Vagina (tissue), 2 donors: ENCODE data around the gene CDC45. TPM values are rescaled to one million over a fixed set of nuclear protein-coding genes. Genes with fewer than 3 reads are reported as not detected.
"Not testable (repeated sequence)": the region's sequence is repeated elsewhere in the genome, so short reads cannot be mapped to it uniquely, and the experiment has no call there.

ENCODE experiments used
- DNase-seq, 2 donors: peaks; one replicate each; pipeline ENCODE4 v3.0.0-alpha.2; 2017; ENCODE audit errors: extremely low spot score in 2 of 2
- H3K27ac ChIP-seq: fragments of 200-600 bp; sonication (generic); one replicate; pipeline ENCODE4 v1.5.1; 2019
- H3K27me3 ChIP-seq: fragments of 200-600 bp; sonication (generic); one replicate; pipeline ENCODE4 v1.5.1; 2019
- H3K36me3 ChIP-seq, 2 donors: fragments of 200-600 bp; sonication (generic); one replicate each; pipeline ENCODE4 v1.5.1; 2017 to 2019
- H3K4me1 ChIP-seq: fragments of 200-600 bp; sonication (generic); one replicate; pipeline ENCODE4 v1.5.1; 2019
- H3K4me3 ChIP-seq, 2 donors: fragments of 200-600 bp; sonication (generic); 1 replicate in 1 of 2; 2 replicates in 1 of 2; pipeline ENCODE4 v1.5.1; 2016 to 2019
- H3K9me3 ChIP-seq: fragments of 200-600 bp; sonication (generic); one replicate; pipeline ENCODE4 v1.5.1; 2019
- CTCF ChIP-seq, 3 experiments: fragments of 450-650 bp in 2 of 3; fragments of 200-600 bp in 1 of 3; sonication (generic) in 1 of 3; IDR thresholded peaks; one replicate each; pipeline ENCODE4 v1.5.1; 2017 to 2019; ENCODE audit warnings: antibody characterized with exemption in 3 of 3, mild to moderate bottlenecking in 2 of 3, moderate library complexity in 2 of 3
- POLR2A ChIP-seq, 2 donors: fragments of 450-650 bp; IDR thresholded peaks; one replicate each; pipeline ENCODE4 v1.6.1; 2017; ENCODE audit warnings: antibody characterized with exemption in 2 of 2, mild to moderate bottlenecking in 2 of 2, moderate library complexity in 2 of 2
- POLR2AphosphoS5 ChIP-seq, 2 donors: sonication (generic); formaldehyde crosslinking; IDR thresholded peaks; one replicate each; pipeline ENCODE4 v1.9.0; 2017; ENCODE audit warnings: antibody characterized with exemption in 2 of 2, mild to moderate bottlenecking in 2 of 2, low read depth in 1 of 2; ENCODE audit not compliant: insufficient read depth in 1 of 2
- intact Hi-C: fragments of 100-400 bp; cut with DNase I; formaldehyde crosslinking; loops from one replicate; pipeline ENCODE4 v1.15.1; 2023
- total RNA-seq: library from RNA; depleted of rRNA; stranded (reverse); fragments of >200 nt; gene quantifications from one replicate; pipeline ENCODE4 v1.2.3, GENCODE V29; 2016

CDC45 gene
- total RNA-seq, 1 donor from 2014 or later, result 0.74 TPM

GRCh38 chr22:19540394-19540793, 60.7 kb downstream of the CDC45 start:
- Histone ChIP-seq H3K4me1 (no peaks in the 10 kb centered on the region), H3K27ac (no peak overlapping the region), H3K27me3 (no peaks in the 10 kb centered on the region), H3K4me3 (no peak overlapping the region), H3K9me3 (no peaks in the 10 kb centered on the region), H3K36me3 (no peaks in the 10 kb centered on the region)
- no peak for DNase-seq
- intact Hi-C loops, result no loop called here
- no peak for TF ChIP-seq POLR2A (IDR thresholded peaks at IDR 0.05)
- no peak for TF ChIP-seq POLR2AphosphoS5 (IDR thresholded peaks at IDR 0.05; ENCODE audit: insufficient read depth in 1 of 2, low read depth in 1 of 2)
- TF ChIP-seq CTCF (IDR thresholded peaks at IDR 0.05), result no peak

GRCh38 chr22:19543970-19544708, 64.4 kb downstream of the CDC45 start:
- Histone ChIP-seq H3K4me3 (no peak overlapping the region), H3K36me3 (no peaks in the 10 kb centered on the region), H3K4me1 (no peaks in the 10 kb centered on the region), H3K9me3 (no peaks in the 10 kb centered on the region), H3K27me3 (no peaks in the 10 kb centered on the region), H3K27ac (no peak overlapping the region)
- no peak for DNase-seq
- no peak for TF ChIP-seq CTCF (IDR thresholded peaks at IDR 0.05)
- TF ChIP-seq POLR2A (IDR thresholded peaks at IDR 0.05), result no peak
- TF ChIP-seq POLR2AphosphoS5 (IDR thresholded peaks at IDR 0.05; ENCODE audit: insufficient read depth in 1 of 2, low read depth in 1 of 2), result no peak
- intact Hi-C loops, result no loop called here

GRCh38 chr22:19545935-19546207, 66.2 kb downstream of the CDC45 start:
- no peaks in the 10 kb centered on the region for H3K9me3 ChIP-seq
- DNase-seq, result no peak
- TF ChIP-seq POLR2A (IDR thresholded peaks at IDR 0.05), result no peak
- TF ChIP-seq CTCF (IDR thresholded peaks at IDR 0.05), result no peak
- no peak for TF ChIP-seq POLR2AphosphoS5 (IDR thresholded peaks at IDR 0.05; ENCODE audit: insufficient read depth in 1 of 2, low read depth in 1 of 2)
- no peak overlapping the region for H3K4me3 ChIP-seq
- H3K27ac ChIP-seq, result no peak overlapping the region
- no peaks in the 10 kb centered on the region for H3K4me1 ChIP-seq
- no peaks in the 10 kb centered on the region for H3K36me3 ChIP-seq
- H3K27me3 ChIP-seq, result no peaks in the 10 kb centered on the region
- intact Hi-C loops, result no loop called here

DNA sequence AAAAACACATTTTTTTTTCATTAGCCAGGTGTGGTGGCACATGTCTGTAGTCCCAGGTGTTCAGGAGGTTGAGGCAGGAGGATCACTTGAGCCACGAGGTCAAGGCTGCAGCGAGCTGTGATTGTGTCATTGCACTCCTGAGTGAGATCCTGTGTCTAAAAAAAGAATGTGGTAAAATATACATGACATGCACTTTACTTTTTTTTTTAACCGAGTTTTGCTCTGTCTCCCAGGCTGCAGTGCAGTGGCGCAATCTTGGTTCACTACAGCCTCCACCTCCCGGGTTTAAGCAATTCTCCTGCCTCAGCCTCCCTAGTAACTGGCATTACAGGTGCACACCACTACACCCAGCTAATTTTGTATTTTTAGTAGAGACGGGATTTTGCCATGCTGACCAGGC, 67.0 kb downstream of the CDC45 start:
- DNase-seq, result no peak
- intact Hi-C loops, result no loop called here
- TF ChIP-seq POLR2AphosphoS5 (IDR thresholded peaks at IDR 0.05; ENCODE audit: insufficient read depth in 1 of 2, low read depth in 1 of 2) (no peak), CTCF (IDR thresholded peaks at IDR 0.05) (no peak)
- Histone ChIP-seq H3K36me3 (no peaks in the 10 kb centered on the region), H3K9me3 (no peaks in the 10 kb centered on the region), H3K27me3 (no peaks in the 10 kb centered on the region), H3K27ac (no peak overlapping the region), H3K4me3 (no peak overlapping the region), H3K4me1 (no peaks in the 10 kb centered on the region)

DNA sequence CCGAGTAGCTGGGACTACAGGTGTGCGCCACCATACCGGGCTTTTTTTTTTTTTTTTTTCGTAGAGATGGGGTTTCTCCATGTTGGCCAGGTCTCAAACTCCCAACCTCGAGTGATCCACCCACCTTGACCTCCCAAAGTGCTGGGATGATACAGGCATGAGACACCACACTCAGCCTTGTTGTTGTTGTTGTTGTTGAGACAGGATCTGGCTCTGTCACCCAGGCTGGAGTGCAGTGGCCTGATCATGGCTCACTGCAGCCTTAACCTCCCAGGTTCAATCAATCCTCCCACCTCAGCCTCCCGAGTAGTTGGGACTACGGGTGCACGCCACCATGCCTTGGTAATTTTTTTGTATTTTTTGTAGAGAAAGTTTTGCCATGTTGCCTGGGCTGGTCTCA, 67.9 kb downstream of the CDC45 start:
- Histone ChIP-seq H3K27ac (no peak overlapping the region), H3K4me1 (no peaks in the 10 kb centered on the region), H3K27me3 (no peaks in the 10 kb centered on the region), H3K4me3 (no peak overlapping the region), H3K36me3 (no peaks in the 10 kb centered on the region), H3K9me3 (no peaks in the 10 kb centered on the region)
- intact Hi-C loops, result no loop called here
- no peak for DNase-seq
- TF ChIP-seq POLR2AphosphoS5 (IDR thresholded peaks at IDR 0.05; ENCODE audit: insufficient read depth in 1 of 2, low read depth in 1 of 2) (no peak), POLR2A (IDR thresholded peaks at IDR 0.05) (no peak), CTCF (IDR thresholded peaks at IDR 0.05) (no peak)

- H3K4me3 ChIP-seq, H3K27me3 ChIP-seq, H3K27ac ChIP-seq, DNase-seq, H3K9me3 ChIP-seq, intact Hi-C loops, H3K36me3 ChIP-seq, H3K4me1 ChIP-seq: not testable (repeated sequence)
Measured at GRCh38 chr22:19548427-19548826, 68.7 kb downstream of the CDC45 start.
